HuH-7 (cell line): ENCODE results near the gene HINT1.

ENCODE experiments used
- DNase-seq: peaks from one replicate; pipeline ENCODE4 v3.0.0; 2011; ENCODE audit warnings: low spot score

Gene HINT1

DNA sequence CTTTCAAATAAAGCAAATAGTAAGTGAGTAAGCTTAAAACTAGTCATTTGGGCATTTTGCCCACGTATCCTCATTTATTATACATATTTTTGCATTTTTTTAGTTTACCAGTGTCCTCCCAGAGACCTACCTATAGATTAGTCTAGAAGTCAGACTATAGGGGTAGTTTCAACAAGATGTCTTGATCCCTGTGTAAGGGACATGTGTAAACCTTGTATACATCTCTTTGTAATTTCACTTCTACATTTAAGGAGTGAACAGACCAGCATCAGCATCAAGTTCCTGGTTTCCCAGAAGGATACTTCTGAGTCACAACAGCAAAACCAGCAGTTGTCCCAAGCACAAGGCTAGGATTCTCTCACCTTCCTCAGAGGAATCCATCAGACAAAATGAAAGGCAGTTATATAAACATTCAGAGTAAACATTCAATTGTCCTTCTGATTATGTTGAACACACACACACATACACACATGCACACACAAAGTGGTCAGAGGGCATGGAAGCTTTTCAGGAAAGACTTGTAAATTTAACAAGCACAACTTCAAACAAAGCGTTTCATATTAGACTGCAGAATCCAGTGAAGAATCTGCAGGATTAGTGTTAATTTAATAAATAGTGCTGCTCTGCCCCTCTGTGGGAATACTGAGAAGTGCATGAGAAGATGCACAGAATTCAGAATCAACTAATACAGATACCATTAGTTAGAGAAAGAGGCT lies 55.4 kb downstream of the HINT1 start:
- DNase-seq: peak; percentile 12
